ENCODE data around the gene RGL3.

Gene RGL3

GRCh38 chr19:11347546-11348039, 71.5 kb downstream of the RGL3 start:
- no peak for DNase-seq (ENCODE audit: low spot score)
- TF ChIP-seq CTCF (IDR thresholded peaks at IDR 0.05; ENCODE audit: borderline replicate concordance, control extremely low read depth, extremely low read depth, insufficient read depth, missing control alignments): no peak
- in situ Hi-C loops (cut with MboI; ENCODE audit: low sequenced_read_pairs, unreplicated experiment): no loop called here

GRCh38 chr19:11346104-11346940, 72.8 kb downstream of the RGL3 start, which contains the start of the genes CCDC159 and TMEM205:
TSS of gene CCDC159 (plus strand) at chr19:11346519. CDS start at chr19:11346607, 88 bp downstream.
TSS of gene TMEM205 (minus strand) at chr19:11346268. CDS start at chr19:11345619, 649 bp downstream.
- in situ Hi-C loops (cut with MboI; ENCODE audit: low sequenced_read_pairs, unreplicated experiment): no loop called here
- no peak for TF ChIP-seq CTCF (IDR thresholded peaks at IDR 0.05; ENCODE audit: borderline replicate concordance, control extremely low read depth, extremely low read depth, insufficient read depth, missing control alignments)
- peak; percentile 97 for DNase-seq (ENCODE audit: low spot score)

DNA sequence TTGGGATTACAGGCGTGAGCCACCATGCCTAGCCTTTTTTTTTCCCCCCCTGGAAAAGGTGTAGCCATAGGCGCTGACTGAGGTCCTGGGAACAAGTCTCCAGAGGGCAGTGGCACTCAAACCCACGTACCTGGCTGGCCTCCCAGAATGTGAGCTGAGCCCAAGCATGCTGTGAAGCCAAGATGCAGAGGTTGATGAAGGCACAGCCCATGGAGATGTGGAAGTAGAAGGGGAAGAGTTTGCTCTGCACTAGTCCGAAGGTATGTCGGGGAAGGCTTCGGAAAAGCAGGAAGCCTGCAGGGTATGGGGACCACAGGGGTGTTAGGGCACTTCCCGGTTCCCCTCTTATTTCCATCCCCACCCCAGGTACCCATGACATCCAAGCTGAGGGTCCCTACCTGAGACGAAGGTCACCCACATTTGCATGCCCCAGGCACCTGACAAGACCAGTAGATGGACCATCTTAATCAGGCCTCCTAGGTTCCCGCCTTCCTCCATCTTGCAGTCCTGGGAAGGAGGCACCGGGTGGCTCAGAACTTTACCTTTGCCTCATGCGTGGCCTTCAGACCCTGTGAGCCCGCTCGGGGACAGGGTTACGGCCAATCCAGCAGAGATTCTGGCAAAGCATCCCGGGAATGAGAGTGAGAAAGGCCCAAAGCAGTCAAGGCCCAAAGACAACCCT, 73.9 kb downstream of the RGL3 start:
- DNase-seq (ENCODE audit: low spot score): no peak
- in situ Hi-C loops (cut with MboI; ENCODE audit: low sequenced_read_pairs, unreplicated experiment): no loop called here
- TF ChIP-seq CTCF (IDR thresholded peaks at IDR 0.05; ENCODE audit: borderline replicate concordance, control extremely low read depth, extremely low read depth, insufficient read depth, missing control alignments): no peak

All from GM13976 (cell line).